Endothelial cell (in vitro differentiated cells): ENCODE results near the gene DOK6. TPM values are rescaled to one million over a fixed set of nuclear protein-coding genes. Genes with fewer than 3 reads are reported as not detected.

Experiments used
- DNase-seq: peaks from one replicate; pipeline ENCODE4 v3.0.0; 2021; ENCODE audit warnings: low spot score
- H3K27ac Mint-ChIP-seq: one replicate; pipeline ENCODE4 v1.8.0; 2021; ENCODE audit warnings: mixed read lengths, inconsistent platforms; ENCODE audit not compliant: unreplicated experiment
- H3K27me3 Mint-ChIP-seq: one replicate; pipeline ENCODE4 v1.8.0; 2021; ENCODE audit warnings: mild to moderate bottlenecking, moderate library complexity, mixed read lengths, inconsistent platforms; ENCODE audit not compliant: unreplicated experiment
- H3K36me3 Mint-ChIP-seq: one replicate; pipeline ENCODE4 v1.8.0; 2021; ENCODE audit warnings: mild to moderate bottlenecking, low read depth, mixed read lengths, inconsistent platforms; ENCODE audit not compliant: unreplicated experiment
- H3K4me1 Mint-ChIP-seq: one replicate; pipeline ENCODE4 v1.8.0; 2021; ENCODE audit warnings: mild to moderate bottlenecking, mixed read lengths, inconsistent platforms; ENCODE audit not compliant: unreplicated experiment
- H3K4me3 Mint-ChIP-seq: one replicate; pipeline ENCODE4 v1.8.0; 2021; ENCODE audit warnings: mild to moderate bottlenecking, mixed read lengths, inconsistent platforms; ENCODE audit not compliant: unreplicated experiment
- H3K9me3 Mint-ChIP-seq: one replicate; pipeline ENCODE4 v1.8.0; 2021; ENCODE audit warnings: mixed read lengths, inconsistent platforms; ENCODE audit not compliant: unreplicated experiment
- total RNA-seq: library from RNA; stranded (reverse); fragmentation: NEBNext Ultra II Directional; extraction: Animal tissue kit (Norgen Biotek cat#: 25700); gene quantifications from one replicate; pipeline ENCODE4 v1.2.1, GENCODE V29; 2021; ENCODE audit not compliant: unreplicated experiment
- TF ChIP-seq, protein P1 (sequence below): fragments of 200-600 bp; sonication (generic); IDR thresholded peaks from one replicate; pipeline ENCODE4 v1.5.0; 2021; ENCODE audit warnings: antibody characterized with exemption; ENCODE audit not compliant: unreplicated experiment

Gene DOK6
- total RNA-seq, 1 donor from 2014 or later = 2.2 TPM

DNA sequence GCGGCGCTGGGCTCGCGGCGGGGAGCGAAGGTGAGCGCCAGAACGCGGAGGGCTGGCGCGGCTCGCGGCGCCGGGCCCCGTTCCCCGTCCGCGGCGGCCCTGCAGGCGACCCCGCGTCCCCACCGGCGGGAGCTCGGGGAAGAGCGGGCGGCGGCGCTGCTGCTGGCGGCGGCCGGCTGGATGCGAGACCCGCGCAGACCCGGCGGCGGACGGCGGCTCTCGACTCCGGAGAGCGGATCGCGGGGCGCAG, 213 bp downstream of the DOK6 start:
- Mint-ChIP-seq H3K27me3 (peaks cover 17% of the 10 kb centered on the region), H3K4me1 (peaks cover 9% of the 10 kb centered on the region)

DNA sequence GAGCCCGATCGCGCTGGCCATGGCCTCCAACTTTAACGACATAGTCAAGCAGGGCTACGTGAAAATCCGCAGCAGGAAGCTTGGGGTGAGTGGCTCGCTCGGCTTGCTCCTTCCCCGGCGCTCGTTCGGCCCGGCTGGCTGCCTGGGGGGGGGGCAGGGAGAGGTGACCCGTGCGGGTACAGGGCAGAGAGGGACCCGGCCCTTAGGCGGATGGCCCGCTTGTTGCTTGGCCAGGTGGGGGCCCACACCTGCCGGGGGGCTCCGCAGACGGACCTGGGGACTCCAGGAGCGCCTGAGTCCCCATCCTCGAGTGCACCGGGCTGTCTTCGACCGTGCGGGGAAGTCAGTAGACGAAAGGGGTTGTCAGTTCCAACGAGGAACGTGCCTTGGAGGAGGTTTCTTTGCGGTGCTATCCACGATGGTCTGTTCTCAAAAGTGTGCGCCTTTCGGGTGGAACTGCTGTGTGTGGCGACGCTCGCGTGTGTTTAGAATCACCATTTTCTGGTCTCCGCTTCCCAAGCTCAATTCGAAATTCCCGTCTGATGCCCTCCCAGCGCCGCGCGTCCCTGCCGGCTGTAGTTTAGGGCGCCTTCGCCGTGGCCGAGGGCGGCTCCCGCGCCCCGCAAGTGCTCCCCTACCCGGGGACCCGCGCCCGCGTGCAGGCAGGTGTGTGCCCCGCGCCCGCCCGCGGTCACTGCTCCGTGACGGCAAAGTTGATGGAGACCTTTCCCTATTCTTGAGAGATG, 711 bp downstream of the DOK6 start:
- Mint-ChIP-seq H3K4me1 (peaks cover 9% of the 10 kb centered on the region), H3K9me3 (no peaks in the 10 kb centered on the region), H3K4me3 (peak overlapping the region; percentile 92), H3K36me3 (no peaks in the 10 kb centered on the region), H3K27me3 (peaks cover 17% of the 10 kb centered on the region), H3K27ac (no peak overlapping the region)
- TF ChIP-seq, protein P1, sequence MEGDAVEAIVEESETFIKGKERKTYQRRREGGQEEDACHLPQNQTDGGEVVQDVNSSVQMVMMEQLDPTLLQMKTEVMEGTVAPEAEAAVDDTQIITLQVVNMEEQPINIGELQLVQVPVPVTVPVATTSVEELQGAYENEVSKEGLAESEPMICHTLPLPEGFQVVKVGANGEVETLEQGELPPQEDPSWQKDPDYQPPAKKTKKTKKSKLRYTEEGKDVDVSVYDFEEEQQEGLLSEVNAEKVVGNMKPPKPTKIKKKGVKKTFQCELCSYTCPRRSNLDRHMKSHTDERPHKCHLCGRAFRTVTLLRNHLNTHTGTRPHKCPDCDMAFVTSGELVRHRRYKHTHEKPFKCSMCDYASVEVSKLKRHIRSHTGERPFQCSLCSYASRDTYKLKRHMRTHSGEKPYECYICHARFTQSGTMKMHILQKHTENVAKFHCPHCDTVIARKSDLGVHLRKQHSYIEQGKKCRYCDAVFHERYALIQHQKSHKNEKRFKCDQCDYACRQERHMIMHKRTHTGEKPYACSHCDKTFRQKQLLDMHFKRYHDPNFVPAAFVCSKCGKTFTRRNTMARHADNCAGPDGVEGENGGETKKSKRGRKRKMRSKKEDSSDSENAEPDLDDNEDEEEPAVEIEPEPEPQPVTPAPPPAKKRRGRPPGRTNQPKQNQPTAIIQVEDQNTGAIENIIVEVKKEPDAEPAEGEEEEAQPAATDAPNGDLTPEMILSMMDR = no peak
- DNase-seq = peak; percentile 9

More for the DNA sequence above, 213 bp downstream of the DOK6 start:
- TF ChIP-seq, protein P1 = no peak
- no peaks in the 10 kb centered on the region for H3K36me3 Mint-ChIP-seq
- H3K4me3 Mint-ChIP-seq = no peak overlapping the region
- DNase-seq = peak; percentile 53
- no peak overlapping the region for H3K27ac Mint-ChIP-seq
- H3K9me3 Mint-ChIP-seq = no peaks in the 10 kb centered on the region

DNA sequence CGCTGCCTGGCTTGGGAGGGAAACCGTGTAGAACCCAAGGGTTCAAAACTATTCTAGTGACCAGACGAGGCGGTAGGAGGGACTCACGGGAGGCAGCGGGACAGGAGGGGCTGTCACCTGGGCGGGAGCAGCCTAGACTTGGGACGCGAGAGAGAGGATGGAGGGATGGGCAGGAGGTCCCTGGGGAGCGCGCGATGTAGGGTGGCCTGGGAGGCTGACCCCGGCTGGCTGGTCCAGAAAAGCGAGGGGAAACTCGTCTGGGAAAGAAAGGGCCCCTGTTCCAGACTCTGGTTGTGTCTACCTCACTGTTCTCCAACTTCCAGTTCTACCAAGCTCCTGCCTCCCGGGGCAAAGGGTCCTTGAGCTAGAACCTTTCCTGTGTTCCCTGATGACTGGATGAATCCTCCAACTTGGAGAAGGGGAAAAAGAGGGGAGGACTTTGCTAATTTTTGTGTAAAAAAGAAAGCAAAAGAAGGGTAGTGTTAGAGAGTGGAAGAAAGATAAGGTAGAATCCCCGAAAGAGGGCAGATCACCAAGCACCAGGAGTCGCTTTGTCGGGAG, 1.4 kb downstream of the DOK6 start:
- Mint-ChIP-seq H3K4me1 (peaks cover 9% of the 10 kb centered on the region), H3K27ac (no peak overlapping the region), H3K27me3 (peaks cover 17% of the 10 kb centered on the region), H3K9me3 (no peaks in the 10 kb centered on the region), H3K36me3 (no peaks in the 10 kb centered on the region), H3K4me3 (peak overlapping the region; percentile 81)
- DNase-seq = peak; percentile 4
- TF ChIP-seq, protein P1 = no peak

DNA sequence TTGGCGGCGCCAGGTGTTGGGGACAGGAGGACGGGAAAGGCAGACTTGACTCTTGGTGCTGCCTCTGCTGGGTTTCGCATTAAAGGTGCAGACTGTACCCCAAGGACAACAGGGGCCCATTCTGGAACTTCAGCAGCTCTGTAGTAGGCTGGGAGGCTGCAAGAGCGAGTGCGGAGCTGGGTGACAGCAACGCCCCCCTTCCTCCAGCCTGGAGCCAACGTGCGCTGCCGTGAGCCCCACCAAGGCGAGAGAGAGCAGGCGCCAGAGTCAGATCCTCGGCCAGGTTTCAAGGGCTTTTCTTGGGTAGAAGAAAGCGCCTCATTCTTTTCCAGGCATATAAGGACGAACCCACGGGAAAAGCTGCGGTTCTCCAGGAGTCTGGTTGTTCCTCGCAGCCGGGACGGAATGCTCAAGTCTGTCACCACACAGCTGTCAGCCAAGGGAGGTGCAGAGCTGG, 1.9 kb downstream of the DOK6 start:
- TF ChIP-seq, protein P1 = no peak
- Mint-ChIP-seq H3K27me3 (peaks cover 16% of the 10 kb centered on the region), H3K9me3 (no peaks in the 10 kb centered on the region), H3K4me1 (peaks cover 9% of the 10 kb centered on the region), H3K4me3 (peak overlapping the region; percentile 81), H3K27ac (no peak overlapping the region), H3K36me3 (no peaks in the 10 kb centered on the region)
- peak; percentile 12 for DNase-seq

DNA sequence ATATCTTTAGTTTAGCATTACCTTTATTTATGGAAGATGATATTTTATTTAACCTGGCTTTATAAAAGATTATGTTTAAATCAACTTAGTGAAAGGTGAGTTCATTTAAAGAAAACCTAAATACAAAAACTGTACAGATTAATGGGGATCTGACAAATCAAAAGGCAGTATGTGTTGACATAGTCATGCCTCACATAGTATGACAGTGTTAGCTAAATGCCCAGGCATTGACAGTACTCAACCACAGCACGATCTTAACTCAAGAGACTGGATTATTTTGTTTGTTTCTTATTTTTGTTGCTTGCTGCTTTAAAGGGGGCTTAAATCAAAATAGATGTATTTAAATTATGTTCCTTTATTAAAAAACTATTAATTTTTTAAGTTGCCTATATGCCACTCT, 7.8 kb downstream of the DOK6 start:
- Mint-ChIP-seq H3K36me3 (no peaks in the 10 kb centered on the region), H3K4me1 (no peaks in the 10 kb centered on the region), H3K27me3 (peaks cover 3% of the 10 kb centered on the region), H3K9me3 (no peaks in the 10 kb centered on the region), H3K4me3 (no peak overlapping the region), H3K27ac (no peak overlapping the region)
- no peak for DNase-seq
- TF ChIP-seq, protein P1 = no peak
